Activated effector memory CD4-positive, alpha-beta T cell treated with Interleukin-2 at 50 U/mL for 16 hours (primary cell): ENCODE results near the gene NMNAT3.

Source experiments
- DNase-seq: peaks from one replicate; pipeline ENCODE4 v3.0.0-alpha.2; 2020

The NMNAT3 gene

DNA sequence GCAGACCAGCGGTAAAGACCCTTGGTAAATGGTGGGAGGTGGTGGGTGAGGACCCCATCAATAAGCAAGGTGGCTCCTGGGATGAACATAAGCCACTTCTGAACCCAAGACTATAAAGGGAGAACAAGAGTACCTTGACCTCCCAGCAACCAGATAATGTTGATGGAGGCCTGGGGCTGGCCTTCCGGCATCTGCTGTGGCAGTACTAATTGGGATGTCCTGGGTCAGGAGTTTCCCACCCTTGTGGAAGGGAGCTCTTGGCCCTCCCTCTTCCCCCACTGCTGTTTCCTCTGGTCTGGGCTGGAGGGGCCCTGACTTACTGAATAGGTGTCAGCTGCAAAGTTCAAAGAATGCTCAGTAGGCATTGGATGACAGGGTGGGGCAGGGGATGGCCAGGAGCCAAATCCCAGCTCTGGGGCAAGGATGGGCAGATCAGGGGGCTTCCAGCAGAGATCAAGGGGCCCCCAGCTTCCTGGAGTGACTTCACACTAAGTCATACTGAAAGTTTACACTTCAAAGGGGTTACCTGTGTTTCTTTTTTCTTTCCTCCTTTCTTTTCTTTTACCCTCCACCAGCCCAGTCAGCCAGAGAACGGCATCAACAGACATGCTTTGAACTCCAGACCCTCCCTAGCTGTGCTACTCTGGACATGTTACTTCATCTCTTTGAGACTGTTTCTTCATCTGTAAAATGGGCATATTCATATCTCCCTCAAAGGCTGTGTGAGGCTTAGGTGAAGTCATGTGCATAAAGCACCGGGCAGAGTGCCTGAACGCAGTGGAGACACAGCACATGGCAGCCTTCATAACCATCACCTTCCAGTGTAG, 139.8 kb downstream of the NMNAT3 start:
- DNase-seq: no peak

DNA sequence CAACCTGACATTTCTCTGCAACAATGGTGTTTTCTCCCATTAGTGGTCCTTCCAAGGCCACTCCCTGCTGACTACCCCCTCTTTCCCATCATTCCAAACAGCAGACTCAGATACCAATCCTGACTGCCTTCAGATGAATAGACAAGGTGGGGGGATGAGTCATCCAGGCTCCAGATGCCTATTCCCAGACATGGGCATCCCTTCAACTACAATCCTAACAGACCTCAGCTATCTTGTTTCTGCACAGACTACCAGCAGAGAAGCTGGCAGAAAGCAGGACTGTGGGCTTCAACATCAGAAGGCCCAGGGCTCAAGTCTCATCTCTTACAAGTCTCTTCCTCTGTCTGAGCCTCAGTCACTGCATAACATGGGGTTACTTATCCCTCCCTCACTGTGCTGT, 140.4 kb downstream of the NMNAT3 start:
- DNase-seq: no peak

DNA sequence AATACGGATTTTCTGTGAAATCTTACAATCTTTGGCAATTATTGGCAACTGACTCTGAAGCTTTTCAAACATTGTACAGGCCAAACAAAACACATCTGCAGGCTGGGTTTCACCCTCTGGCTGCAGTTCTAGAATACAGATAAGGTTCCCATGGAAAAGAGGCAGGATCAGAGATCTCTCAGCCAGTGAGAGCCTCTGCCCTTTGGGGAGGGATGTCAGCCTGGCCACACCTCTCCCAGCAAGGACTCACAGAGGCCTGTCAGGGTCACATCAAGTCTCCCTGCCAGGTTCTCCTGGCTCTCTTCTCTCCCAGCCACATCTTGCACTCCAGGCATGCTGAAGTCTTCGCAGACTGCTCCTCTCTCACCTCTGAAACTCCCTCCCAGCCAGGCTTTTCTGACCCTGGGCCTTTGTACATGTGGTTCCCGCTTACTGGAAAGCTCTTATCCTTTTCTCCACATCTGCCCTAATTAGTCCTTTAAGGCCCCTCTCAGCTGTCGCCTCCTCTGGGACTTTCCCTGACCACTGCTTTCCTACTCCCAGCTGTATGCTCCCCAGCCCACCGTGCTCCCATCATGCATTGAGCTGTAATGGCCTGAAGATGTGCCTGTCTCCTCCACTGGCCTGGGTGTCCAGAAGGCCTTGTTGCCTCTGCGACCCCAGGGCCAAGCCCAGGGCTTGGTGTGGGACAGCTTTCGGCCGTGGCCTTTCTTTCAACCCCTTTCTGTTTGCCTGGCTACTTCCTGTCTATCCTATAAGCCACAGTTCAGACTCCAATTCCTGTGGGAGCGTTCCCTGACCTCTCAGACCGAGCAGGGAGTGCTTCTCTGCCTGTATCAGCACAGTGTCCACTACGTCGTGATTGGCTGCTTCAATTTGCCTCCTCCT, 142.5 kb downstream of the NMNAT3 start:
- no peak for DNase-seq

DNA sequence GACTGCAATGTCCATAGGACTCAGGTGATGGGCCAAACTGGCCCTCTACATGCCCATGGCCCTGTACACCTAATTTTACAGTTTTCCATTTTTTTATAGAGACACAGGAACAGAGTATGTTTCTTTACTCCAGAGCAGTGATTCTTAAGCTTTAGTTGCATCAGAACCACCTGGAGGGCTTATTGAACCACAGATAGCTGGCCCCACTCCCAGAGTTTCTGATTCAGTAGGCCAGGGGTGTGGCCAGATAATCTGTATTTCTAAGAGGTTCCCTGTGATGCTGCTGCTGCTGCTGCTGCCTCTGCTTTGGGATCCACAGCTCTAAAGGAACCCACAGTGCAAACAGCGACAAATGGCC, 143.3 kb downstream of the NMNAT3 start:
- no peak for DNase-seq

DNA sequence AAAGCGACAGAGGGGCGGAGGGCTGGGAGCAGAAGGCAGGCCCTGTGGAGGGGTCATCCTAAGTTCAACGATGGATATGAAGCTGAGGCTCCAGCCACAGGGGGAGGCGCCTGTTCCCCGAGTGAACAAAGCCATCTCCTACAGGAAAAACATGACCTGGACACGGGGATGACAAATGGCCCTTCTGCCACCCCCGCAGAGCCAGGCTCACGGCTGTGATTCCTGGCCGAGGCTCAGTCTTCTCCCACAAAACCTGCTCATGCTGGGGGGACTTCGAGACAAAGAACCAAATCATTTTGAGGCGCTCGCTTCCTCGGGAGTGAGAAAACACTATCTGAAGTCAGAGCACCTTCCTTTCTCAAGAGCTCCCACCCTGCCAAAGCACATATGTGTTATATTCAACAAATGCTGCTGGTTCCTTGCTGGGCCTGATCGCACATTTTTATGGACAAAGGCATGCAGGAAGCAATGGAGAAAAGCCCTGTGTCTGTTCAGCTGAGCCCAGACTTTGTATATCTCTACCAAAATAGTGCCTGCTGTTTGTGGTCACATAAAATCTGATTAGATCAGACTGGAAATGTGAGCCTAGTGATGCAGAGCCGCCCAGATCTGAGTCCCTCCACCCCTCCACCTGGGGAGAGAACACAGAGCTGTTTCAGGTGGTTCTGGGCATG, 143.9 kb downstream of the NMNAT3 start:
- no peak for DNase-seq

DNA sequence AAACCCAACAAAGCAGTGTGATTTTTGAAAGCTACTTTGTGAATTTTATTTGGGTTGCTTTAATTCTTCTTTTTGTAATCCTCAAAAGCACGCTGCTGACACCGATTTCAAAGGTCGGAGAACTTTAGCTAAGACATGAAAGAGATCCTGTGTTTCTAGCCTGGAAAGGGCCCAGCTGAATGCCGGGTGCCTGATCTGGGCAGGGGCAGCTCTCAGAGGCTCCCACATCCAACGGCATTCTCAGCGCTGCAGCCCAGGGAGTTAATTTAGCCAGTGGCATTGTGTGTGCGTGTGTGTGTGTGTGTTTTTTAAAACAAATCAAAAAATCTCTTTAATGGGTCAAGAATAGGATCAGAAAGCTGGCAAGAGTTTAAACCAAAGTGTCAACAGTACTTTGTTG, 144.8 kb downstream of the NMNAT3 start:
- no peak for DNase-seq

DNA sequence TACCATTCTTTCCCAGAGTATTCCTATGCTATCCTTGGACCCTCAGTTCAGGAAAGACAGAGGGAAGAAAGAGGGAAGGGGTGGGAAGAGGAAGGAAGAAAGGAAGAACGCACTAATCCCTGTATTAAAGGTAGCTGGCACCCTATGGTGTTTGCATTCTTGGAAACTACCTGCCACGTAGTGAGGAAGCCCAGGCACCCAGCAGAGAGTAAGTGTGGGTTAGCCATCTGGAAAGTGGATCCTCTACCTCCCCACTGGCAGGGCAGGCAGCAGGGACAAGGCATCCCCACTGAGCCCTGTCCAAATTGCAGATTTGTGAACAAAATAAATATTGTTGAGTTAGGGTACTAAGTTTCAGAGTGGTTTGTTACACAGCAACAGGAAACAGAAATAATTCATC, 147.1 kb downstream of the NMNAT3 start:
- no peak for DNase-seq

DNA sequence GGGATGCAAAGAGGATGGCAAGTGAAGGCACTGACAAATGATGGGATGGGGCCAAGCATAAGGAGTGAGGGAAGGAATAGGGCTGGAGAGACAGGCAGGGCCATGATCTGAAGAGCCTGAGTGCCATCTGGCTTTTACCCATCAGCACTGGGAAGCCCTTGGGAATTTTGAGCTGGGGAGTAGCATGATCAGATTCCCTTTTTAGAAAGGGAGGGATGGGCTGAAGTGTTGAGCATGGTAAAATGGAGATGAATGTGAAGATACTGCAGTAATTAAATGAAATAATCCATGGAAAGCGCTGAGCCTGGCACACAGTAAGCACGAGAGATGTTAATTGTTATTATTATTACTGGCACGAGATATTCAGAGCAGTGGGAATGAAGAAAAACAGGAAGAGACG, 148.1 kb downstream of the NMNAT3 start:
- DNase-seq: no peak

DNA sequence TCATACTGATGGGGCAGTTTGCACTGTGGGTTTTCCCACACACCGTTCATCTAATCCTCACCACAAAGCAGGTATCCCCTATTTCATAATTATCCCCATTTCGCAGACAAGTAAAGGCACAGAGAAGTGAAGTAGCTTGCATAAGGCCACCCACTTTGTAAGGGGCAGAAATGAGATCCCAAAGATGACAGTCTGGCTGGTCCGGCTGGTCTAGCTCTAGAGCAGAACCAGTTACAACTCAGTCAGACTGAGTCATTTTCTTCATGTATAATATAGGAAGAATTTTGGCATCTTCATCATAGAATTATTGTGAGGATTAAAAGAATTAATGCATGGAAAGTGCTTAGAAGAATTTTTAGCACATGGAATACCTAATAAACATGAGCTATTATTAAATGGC, 148.8 kb downstream of the NMNAT3 start:
- DNase-seq: no peak

DNA sequence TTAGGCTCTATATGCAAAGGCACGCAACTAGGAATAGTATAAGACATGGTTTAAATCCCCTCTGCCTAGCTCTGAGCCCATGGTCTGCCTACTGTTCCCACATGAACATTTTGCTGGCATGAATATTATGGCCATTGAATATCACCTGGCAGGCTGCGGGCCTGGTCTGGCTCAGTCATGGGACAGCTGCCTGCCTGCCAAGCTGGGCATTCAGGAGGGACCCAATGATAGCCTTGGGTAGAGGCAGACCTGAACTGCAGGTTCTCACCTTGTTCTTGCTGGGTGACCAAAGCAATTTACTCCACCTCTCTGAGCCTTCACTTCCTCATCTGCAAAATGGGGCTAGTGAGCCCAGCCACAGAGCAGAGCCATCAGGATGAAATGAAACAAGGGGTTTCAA, 149.5 kb downstream of the NMNAT3 start:
- DNase-seq: no peak

DNA sequence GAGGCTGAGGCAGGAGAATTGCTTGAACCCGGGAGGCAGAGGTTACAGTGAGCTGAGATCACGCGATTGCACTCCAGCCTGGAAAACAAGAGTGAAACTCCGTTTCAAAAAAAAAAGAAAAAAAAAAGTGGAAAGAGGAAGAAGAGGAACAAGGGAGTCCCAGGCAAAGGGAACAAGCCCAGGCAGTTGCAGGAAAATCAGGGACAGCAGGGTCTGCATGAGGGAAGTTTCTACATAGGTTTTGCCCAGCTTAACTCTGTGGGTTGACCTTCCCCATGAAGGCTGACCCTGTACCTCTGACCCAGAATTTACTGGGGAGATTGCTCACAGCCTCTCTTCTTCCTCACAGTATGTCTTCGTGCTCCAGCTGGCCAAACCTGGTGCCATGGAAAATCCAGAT, 150.5 kb downstream of the NMNAT3 start:
- DNase-seq: no peak

DNA sequence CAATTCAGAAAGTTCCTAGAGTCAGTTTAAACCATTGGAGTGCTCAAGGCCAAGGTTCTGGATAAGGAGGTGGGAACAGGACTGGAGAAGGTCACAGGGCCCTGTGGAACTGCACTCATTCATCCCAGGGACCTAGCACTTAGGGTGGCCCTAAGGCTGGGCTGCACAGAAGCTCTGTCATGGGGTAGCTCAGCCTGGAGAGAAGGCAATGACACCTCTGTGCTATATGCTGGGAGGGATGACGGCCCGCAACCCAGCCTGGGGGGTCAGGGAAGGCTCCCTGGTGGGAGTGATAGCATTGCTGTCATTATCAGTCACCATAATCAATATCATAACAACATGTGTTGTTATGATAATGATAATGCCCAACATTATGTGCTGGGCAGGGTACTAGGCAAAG, 151.6 kb downstream of the NMNAT3 start:
- DNase-seq: no peak

DNA sequence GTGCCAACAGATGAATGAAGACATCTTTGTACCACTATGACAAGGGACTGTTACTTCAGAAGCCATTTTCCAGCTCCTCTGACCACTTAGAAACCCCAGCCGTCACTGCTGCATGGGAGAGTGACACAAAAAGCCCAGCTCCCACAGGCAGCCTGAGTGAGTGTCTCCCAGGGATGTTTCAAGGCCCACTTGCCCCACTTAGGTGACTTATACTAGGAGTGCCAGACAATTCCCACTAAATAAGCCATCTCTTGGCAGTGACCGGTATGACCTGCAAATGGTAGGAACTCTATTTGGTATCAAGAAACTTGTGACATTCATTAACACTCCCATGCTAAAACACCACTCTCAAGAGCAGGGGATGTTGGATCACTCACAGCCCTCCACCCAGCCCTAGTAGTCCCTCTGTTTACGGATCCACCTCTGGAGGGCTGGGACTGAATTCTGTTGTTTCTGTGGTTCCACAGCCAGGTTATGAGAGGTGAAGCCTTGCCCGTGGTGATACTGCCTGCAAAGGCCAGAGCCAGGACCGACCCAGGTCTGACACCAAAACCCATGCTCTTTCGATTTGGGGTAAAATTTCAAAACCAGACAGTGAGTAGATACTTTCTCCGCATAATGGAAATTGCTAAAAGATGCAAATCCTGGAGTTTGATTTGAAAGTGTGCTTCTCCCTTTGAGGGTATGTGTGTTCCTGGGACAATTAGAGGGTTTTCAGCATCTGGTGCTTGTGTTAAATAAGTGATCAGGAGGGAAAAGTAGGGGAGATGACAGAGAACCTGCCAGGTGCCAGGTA, 152.7 kb downstream of the NMNAT3 start:
- no peak for DNase-seq

DNA sequence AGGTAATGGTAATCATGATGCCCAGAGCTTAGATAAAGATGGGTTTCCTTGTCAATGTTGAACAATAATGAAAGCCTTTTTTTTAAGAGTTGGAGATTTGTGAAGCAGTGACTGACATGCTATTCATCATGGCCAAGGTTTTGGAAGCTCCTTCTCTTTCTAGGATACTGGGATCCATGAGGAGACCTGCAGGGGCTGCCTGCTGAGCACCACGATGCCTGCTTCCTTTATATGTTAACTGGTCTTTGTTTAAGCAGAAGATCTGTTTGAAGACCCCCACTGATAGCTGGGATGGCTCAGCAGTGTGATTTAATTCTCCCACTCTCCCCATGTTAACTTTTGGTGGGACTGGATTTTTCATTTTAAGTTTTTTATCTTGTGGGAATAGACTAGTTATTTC, 154.1 kb downstream of the NMNAT3 start:
- DNase-seq: no peak

DNA sequence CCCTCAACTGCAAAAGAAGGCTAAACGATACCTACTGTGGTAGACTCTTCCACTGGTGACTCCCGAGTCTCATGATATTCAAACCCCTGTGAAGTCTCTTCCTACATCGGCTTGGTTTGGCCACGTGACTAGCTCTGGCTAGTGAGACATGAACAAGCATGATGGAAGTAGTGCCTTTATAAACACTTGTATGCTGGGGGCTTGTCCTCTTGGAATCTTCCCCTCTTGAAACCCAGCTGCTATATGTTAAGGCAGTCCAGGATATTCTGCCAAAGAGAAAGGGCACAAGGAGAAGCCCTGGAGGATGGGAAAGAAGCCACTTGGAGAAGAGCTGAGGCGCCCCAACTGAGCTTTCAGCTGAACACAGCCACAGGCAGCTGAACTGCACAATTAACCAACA, 154.6 kb downstream of the NMNAT3 start:
- DNase-seq: no peak

DNA sequence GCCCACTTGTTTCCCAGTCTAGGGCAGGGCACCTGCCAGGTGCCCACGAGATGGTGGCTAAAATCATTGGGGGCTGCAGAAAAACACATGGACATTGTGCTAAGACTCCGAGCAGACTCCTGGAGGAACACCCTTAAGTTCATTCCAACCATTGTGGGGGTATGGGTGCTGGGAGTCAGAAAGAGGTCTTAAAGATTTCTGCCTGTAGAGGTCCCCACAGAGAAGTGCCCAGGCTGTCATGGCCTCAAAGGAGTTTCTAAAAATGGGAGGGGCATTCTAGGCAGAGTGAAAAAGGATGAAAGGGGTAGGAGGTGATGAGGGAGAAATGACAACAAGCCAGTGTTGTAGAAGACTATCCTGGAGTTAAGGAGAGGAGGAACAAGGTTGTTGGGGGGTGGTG, 155.4 kb downstream of the NMNAT3 start:
- no peak for DNase-seq

DNA sequence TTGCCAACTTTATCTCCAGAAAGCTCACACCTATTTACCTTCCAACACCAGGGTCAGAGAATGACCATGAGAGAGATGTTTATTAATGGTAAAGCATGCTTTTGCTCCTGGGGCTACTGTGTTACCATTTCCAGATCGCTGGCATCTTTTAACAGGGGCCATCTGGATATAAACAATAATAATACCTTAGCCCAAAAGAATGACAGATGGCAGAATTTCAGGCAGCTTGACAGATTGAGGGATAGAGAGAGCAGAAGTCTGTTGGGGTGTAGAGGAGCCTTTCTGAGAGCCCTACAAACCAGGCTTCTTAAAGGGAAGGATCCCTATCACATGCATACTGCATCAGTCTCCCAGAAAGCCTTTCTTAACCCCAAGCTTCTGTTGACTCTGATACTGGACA, 156.0 kb downstream of the NMNAT3 start:
- no peak for DNase-seq

DNA sequence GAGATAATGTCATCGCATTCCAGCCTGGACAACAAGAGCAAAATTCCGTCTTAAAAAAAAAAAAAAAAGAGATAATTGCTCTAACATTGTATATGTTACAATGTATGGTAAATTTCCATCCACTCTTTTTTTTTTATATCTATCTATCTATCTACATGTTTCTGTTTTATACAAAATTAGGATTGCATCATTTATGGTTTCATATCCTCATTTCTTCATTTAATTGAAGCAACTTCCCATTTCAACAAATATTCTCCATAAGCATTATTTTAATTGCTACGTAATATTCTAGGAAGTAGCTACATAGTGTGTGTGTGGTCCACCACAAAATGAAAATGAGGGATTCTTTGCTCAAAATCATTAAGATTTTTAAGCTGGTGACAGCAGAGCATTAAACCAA, 156.6 kb downstream of the NMNAT3 start:
- no peak for DNase-seq

DNA sequence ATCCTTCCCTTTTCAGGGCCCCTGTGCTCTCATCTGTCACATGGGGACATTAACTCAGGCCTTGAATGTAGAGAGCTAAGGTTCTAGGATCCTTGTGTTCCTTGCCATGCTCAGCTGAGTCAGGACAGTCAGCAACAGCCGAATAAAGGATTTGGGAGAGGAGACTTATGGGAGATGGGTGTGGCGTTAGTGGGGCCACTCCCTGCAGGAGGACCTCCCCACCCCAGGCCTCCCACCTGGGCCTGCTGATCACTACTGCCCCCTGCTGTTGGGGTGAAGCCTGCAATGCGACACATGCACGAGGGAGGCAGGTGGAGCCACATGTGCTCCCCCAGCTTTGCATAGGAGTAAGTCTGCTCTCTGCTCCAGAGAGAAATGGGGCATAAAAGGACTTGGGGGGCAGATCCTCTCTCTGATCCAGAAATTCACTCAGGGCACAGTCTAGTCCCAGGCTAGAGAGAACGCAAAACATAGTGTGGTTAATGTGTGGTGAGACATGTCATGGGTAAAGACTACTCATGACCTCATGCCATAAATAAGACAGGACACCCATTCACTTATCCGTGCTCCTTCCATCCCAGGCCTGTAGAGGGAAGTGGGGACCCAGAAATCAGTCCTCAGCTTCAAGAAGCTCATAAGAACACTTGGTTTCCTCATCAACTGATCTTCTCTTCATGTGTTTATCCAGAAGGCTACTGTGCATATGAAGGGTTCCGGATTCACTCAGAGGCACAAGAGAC, 157.6 kb downstream of the NMNAT3 start:
- no peak for DNase-seq

DNA sequence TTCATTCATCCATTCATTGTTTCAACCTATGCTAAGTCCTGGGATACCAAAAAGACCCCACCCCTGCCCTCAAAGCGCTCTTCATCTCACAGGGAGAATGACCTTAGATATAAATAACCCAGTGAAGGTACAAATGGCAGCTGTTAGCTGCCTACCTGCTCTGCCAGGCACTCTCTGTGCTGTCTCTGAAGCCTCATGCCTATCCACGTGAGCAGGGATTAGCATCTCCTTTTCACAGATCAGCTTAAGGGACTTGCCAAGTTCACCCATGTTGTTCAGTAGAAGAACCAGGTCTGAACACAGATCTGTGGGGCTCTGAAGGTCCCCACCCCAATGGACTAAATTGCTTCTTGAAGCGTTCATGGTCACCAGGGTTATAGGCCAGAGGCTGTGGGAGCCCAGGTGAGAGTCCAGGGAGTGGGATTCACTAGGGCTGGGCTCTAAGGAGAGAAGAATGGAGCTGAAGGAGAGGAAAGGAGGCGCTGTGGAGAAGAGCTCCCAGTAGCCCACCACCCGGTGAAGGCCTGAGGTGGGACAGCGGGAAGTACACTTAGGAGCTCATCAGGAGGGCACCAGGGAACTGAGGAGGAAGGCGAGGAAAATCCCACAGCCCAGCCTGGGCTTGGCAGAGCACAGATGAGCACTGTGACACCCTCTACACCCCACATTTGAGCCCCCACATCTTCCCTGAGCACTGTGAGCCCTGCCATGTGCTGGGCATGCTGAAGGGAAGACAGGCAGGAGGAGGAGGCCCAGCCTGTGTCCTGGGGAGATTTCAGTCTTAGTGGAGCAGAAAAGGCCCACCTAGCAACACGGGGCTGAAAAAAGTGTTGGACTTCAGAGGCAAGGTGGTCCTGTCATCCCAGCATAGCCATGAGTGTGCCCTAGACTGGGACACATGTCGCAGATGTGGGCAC, 158.6 kb downstream of the NMNAT3 start:
- no peak for DNase-seq

DNA sequence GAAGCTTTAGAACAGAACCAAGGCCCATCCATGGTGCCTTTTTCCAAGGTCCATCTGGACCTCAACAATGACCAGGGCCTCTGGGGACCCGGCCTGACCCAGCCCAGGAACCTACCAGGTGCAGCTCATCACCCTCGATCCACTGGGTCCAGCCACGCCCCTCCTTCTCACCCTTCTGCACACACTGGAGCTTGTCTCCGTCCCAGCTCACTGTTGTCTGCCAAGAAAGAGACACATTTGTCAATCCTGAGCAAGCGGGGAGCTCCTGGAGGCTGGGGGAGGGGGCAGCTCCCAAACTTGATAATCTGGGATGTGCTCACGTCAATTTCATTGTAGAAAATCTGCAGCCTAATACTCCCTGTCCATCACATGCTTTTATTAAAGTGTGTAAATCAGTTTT, 159.5 kb downstream of the NMNAT3 start:
- DNase-seq: no peak
